ENCODE data around the gene TEX29. TPM values are rescaled to one million over a fixed set of nuclear protein-coding genes. Genes with fewer than 3 reads are reported as not detected.

TEX29 gene
- 1 to 10 TPM; 1.7 to 2.2 TPM for total RNA-seq

- Mint-ChIP-seq H3K27ac (peak within 1 kb of the TSS; percentile 73), H3K36me3 (ENCODE audit: low read depth) (peaks cover 14% of the 10 kb centered on the region), H3K4me1 (peaks cover 6% of the 10 kb centered on the region), H3K4me3 (peak within 1 kb of the TSS; percentile 15), H3K9me3 (no peaks in the 10 kb centered on the region), H3K27me3 (no peaks in the 10 kb centered on the region)
- ATAC-seq (replicated peaks): no peak
These were observed at the start of gene TEX29 for GRCh38 chr13:111319998-111320911. TEX29 (plus strand) TSS chr13:111320642; CDS start chr13:111320891, 249 bp downstream.

DNA sequence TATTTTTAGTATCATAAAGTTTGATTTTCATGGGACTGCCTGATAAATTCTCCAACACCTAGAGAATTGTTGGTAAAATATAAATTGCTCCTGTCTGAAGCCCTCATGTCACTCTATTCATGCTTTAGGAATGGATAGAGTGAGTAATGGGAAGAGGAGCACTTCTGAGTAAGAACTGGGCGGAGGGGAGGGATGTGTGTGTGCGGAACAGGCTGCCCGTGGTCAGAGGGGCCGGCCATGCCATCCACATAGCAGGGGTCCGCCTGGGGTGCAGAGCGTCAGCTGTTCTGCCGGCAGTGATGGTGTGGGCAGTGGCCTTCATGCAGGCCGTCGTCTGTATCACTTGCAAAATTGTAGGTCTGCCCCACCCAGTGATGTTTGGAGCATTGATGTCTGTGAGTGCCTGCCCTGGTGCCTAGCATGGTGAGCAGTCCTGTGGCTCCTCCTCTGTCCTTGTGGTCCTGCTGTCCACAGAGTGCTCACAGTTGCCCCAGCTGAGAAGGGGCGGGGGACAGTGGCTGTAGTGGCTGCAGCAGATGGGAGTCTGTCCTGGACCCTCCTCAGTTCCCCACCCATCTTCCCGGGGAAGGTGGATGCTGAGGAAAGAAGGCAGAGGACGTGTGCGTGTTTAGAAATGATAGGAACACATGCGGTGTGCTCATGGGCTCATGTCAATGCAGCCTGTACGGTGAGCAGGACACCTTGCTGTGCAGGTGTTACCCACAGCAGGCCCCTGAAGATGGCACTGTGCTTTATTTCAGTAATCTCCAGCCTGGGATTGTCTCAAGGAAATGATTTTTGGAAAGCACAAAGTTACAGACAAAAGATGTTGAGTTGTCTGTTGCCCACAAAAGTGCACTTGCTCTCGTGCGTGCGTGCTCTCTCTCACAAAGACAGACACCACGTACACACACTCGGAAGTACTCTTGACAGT, 49.4 kb upstream of the TEX29 start:
- Mint-ChIP-seq H3K36me3 (ENCODE audit: low read depth) (peaks cover 100% of the 10 kb centered on the region), H3K4me1 (peaks cover 14% of the 10 kb centered on the region), H3K4me3 (no peak overlapping the region), H3K27ac (peak overlapping the region; percentile 26), H3K27me3 (no peaks in the 10 kb centered on the region), H3K9me3 (no peaks in the 10 kb centered on the region)
- no peak for ATAC-seq (replicated peaks)

GRCh38 chr13:111272117-111272516, 48.3 kb upstream of the TEX29 start:
- no peak for ATAC-seq (replicated peaks)
- Mint-ChIP-seq H3K36me3 (ENCODE audit: low read depth) (peaks cover 100% of the 10 kb centered on the region), H3K4me1 (peaks cover 14% of the 10 kb centered on the region), H3K4me3 (no peak overlapping the region), H3K27me3 (no peaks in the 10 kb centered on the region), H3K27ac (no peak overlapping the region), H3K9me3 (no peaks in the 10 kb centered on the region)

GRCh38 chr13:111275382-111275781, 45.1 kb upstream of the TEX29 start:
- H3K4me3 Mint-ChIP-seq: no peak overlapping the region
- peaks cover 14% of the 10 kb centered on the region for H3K4me1 Mint-ChIP-seq
- H3K9me3 Mint-ChIP-seq: no peaks in the 10 kb centered on the region
- peak overlapping the region; percentile 73 for H3K27ac Mint-ChIP-seq
- H3K36me3 Mint-ChIP-seq (ENCODE audit: low read depth): peaks cover 100% of the 10 kb centered on the region
- no peak for ATAC-seq (replicated peaks)
- H3K27me3 Mint-ChIP-seq: no peaks in the 10 kb centered on the region

DNA sequence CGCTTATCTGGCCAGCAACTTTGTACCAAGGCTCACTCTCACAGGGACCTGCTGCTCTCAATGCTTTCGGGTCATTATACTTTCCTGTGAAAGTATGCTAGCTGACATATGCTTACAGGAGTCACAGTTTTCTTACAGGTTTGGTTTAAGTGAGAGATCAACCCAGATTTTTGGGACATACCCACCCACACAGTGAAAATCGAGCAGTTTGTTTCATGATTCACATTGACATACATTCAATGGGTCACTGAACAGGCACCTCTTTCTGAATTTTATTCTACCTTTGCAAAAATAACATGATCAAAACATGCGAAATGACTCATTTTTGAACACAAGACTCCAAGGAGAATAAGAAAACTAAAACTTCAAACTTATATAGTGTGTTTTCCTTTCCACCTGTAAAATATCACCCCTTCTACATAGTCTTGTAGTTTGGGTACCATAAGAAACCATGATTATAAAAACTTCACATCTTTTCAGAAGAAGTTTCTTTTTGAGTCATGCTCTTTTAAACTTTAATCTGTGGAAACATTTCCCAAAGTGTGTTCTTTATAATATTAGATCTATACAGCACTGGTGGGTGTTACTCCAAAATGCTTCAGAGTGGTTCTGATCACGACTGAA, 44.3 kb upstream of the TEX29 start:
- H3K4me1 Mint-ChIP-seq: peaks cover 14% of the 10 kb centered on the region
- ATAC-seq (replicated peaks): peak; percentile 67
- no peaks in the 10 kb centered on the region for H3K9me3 Mint-ChIP-seq
- H3K36me3 Mint-ChIP-seq (ENCODE audit: low read depth): peaks cover 100% of the 10 kb centered on the region
- no peaks in the 10 kb centered on the region for H3K27me3 Mint-ChIP-seq
- no peak overlapping the region for H3K4me3 Mint-ChIP-seq
- H3K27ac Mint-ChIP-seq: peak overlapping the region; percentile 73

- H3K36me3 Mint-ChIP-seq (ENCODE audit: low read depth): peaks cover 100% of the 10 kb centered on the region
- H3K4me1 Mint-ChIP-seq: peaks cover 10% of the 10 kb centered on the region
These were observed 42.2 kb upstream of the TEX29 start for GRCh38 chr13:111278258-111278657.

DNA sequence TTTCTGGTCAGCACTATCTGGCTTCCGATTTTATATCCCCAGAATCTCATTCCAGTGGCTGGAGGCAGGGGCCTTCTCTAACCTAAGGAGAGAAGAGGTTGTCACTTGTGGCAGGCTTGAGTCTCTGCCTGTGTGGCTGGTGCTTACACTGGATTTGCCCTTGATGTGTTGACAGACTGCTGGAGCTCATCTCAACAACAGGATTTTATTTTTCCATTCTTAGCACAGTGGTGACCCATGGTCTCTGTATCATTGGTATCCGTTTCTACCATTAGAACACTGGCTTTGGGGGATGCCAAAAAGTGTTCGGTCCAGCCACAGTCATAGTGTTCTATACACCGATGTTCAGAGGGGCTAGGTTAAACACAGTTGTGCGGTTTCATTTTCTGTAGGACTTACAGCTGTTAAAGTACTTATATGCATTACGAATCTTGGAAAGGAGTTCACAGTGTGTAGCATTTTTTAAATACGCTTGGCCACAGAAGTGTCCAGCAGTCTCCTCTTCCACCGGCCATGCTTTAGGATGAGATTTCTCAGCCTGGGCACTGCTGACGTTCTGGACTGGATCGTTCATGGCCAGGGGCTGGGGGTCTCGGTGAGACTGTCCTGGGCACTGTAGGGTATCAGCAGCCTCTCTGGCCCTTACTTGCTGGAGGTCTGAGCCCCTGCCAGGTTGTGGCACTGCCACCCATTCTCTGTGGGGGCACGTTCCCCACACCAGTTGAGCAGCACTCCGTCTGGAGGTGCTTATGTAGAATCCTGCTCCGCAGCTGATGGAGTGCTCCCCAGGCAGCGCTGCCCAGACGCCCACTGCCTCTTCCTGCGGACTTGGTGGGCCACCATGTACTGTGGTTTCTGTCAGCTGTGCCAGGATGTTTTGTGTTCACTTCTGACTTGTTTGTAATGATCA, 41.4 kb upstream of the TEX29 start:
- peaks cover 10% of the 10 kb centered on the region for H3K4me1 Mint-ChIP-seq
- H3K27me3 Mint-ChIP-seq: no peaks in the 10 kb centered on the region
- H3K9me3 Mint-ChIP-seq: no peaks in the 10 kb centered on the region
- H3K36me3 Mint-ChIP-seq (ENCODE audit: low read depth): peaks cover 100% of the 10 kb centered on the region
- peak overlapping the region; percentile 38 for H3K27ac Mint-ChIP-seq
- no peak for ATAC-seq (replicated peaks)
- H3K4me3 Mint-ChIP-seq: no peak overlapping the region

More at GRCh38 chr13:111278258-111278657, 42.2 kb upstream of the TEX29 start:
- H3K27ac Mint-ChIP-seq: peak overlapping the region; percentile 38
- ATAC-seq (replicated peaks): no peak
- H3K4me3 Mint-ChIP-seq: no peak overlapping the region
- H3K27me3 Mint-ChIP-seq: no peaks in the 10 kb centered on the region
- H3K9me3 Mint-ChIP-seq: no peaks in the 10 kb centered on the region

DNA sequence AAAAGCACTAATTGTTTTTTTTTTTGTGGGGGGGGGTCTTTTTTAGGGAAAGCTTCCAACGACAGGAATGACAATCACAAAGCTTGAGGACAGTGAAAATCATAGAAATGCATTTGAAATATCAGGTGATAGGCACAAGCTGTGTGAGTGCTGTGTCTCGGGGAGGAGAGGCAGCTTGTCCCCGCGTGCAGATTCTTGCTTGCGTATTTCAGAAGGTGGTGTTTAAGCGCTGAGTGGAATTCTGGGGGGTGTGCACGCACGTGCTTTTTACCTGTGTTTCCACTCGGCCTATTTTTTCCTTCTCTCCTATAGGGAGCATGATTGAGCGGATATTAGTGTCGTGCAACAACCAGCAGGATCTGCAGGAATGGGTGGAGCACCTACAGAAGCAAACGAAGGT, 40.2 kb upstream of the TEX29 start:
- Mint-ChIP-seq H3K27me3 (no peaks in the 10 kb centered on the region), H3K9me3 (no peaks in the 10 kb centered on the region), H3K27ac (no peak overlapping the region), H3K4me1 (peaks cover 7% of the 10 kb centered on the region), H3K36me3 (ENCODE audit: low read depth) (peaks cover 100% of the 10 kb centered on the region), H3K4me3 (no peak overlapping the region)
- ATAC-seq (replicated peaks): no peak

DNA sequence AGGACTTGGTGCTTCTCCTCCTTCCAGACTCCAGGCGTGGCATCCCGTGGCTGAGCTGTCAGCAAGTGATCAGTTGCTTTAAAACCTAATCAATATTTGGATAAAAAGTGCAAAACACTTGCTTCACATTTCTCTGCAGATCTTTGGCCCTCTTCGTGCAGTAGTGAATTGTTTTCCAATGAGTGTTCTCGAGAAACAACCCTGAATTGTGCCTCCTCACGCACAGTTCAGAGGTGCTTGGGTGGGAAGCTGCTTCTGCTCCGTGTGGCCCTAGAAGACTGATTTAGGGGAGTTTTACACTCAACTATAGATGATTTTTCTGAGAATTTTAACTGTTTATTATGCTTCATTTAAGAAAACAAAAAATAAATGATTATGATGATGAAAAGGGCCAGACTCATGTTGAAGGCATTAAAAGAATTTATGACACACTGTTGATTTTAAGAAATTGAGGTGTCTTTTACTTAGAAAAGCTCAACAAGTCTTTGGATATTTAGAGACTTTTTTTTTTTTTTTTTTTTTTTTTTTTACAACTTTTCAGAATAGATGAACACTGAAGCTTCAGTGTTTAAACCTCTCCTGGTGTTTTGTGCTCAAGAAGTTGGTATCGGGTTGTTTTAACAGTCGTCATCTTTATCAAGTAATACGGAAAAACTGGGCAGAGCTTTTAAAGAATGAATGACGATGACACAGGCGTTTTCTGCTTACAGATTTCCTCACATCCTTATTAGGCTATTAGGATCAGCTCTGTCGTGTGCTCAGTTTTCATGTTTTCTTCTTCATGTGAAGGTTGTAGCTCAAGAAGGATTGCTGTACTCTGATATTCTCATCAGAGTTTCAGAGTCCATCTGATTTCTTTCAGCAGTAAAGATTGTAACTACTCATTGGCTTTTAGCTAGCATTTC, 39.5 kb upstream of the TEX29 start:
- H3K36me3 Mint-ChIP-seq (ENCODE audit: low read depth): peaks cover 100% of the 10 kb centered on the region
- H3K27ac Mint-ChIP-seq: no peak overlapping the region
- no peak for ATAC-seq (replicated peaks)
- no peaks in the 10 kb centered on the region for H3K27me3 Mint-ChIP-seq
- H3K4me1 Mint-ChIP-seq: peaks cover under 1% of the 10 kb centered on the region
- H3K9me3 Mint-ChIP-seq: no peaks in the 10 kb centered on the region
- no peak overlapping the region for H3K4me3 Mint-ChIP-seq

GRCh38 chr13:111281751-111282311, 38.6 kb upstream of the TEX29 start:
- Mint-ChIP-seq H3K27ac (no peak overlapping the region), H3K9me3 (no peaks in the 10 kb centered on the region), H3K4me3 (no peak overlapping the region), H3K27me3 (no peaks in the 10 kb centered on the region), H3K4me1 (no peaks in the 10 kb centered on the region), H3K36me3 (ENCODE audit: low read depth) (peaks cover 100% of the 10 kb centered on the region)
- ATAC-seq (replicated peaks): no peak

GRCh38 chr13:111282425-111282824, 38.0 kb upstream of the TEX29 start:
- no peaks in the 10 kb centered on the region for H3K4me1 Mint-ChIP-seq
- H3K36me3 Mint-ChIP-seq (ENCODE audit: low read depth): peaks cover 100% of the 10 kb centered on the region
- H3K9me3 Mint-ChIP-seq: no peaks in the 10 kb centered on the region
- ATAC-seq (replicated peaks): no peak
- no peak overlapping the region for H3K27ac Mint-ChIP-seq
- no peak overlapping the region for H3K4me3 Mint-ChIP-seq
- no peaks in the 10 kb centered on the region for H3K27me3 Mint-ChIP-seq

DNA sequence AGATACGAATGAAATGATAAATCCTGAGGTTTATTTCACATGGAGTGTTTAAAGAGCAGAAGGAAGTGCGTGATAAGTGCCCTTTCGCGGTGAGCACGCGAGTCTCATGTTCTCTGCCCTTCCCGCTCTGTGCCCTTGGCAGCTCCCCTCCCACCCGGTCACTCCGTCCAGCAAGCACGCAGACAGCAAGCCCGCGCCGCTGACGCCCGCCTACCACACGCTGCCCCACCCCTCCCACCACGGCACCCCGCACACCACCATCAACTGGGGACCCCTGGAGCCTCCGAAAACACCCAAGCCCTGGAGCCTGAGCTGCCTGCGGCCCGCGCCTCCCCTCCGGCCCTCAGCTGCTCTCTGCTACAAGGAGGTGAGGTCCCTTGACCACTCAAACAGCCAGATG, 37.4 kb upstream of the TEX29 start:
- no peaks in the 10 kb centered on the region for H3K9me3 Mint-ChIP-seq
- no peak for ATAC-seq (replicated peaks)
- H3K27ac Mint-ChIP-seq: no peak overlapping the region
- no peaks in the 10 kb centered on the region for H3K27me3 Mint-ChIP-seq
- no peak overlapping the region for H3K4me3 Mint-ChIP-seq
- H3K36me3 Mint-ChIP-seq (ENCODE audit: low read depth): peaks cover 100% of the 10 kb centered on the region
- H3K4me1 Mint-ChIP-seq: no peaks in the 10 kb centered on the region

Measured in activated T-helper 17 cell treated with anti-CD3 and anti-CD28 coated beads, Interleukin-2, amount 50 U/mL, for 72 hours (primary cell).